Activated CD4-positive, alpha-beta T cell treated with anti-CD3 and anti-CD28 coated beads, Interleukin-2, amount 10 ng/mL, durations not matched to agents 7 days and 5 days (primary cell): ENCODE data around the gene CMC1. TPM values are rescaled to one million over a fixed set of nuclear protein-coding genes. Genes with fewer than 3 reads are reported as not detected.
A peak's percentile ranks its signal among the peaks of the same experiment; 100 is the strongest.

Experiments used
- CTCF ChIA-PET: fragments of 350-600 bp; sonication (Branson Sonifier 250); formaldehyde crosslinking; loops from one replicate; lab custom pipeline; 2021; ENCODE audit warnings: antibody characterized with exemption; lab: Charles Lee
- POLR2A ChIA-PET: fragments of 350-600 bp; sonication (Branson Sonifier 250); formaldehyde crosslinking; loops from one replicate; lab custom pipeline; 2021; ENCODE audit warnings: antibody characterized with exemption; lab: Charles Lee
- DNase-seq: peaks from one replicate; pipeline ENCODE4 v3.0.0-alpha.2; 2020
- H3K27ac Mint-ChIP-seq: one replicate; pipeline ENCODE4 v1.8.0; 2021; ENCODE audit warnings: mild to moderate bottlenecking, moderate library complexity, mixed read lengths
- H3K27me3 Mint-ChIP-seq: one replicate; pipeline ENCODE4 v1.8.0; 2021; ENCODE audit warnings: mixed read lengths
- H3K36me3 Mint-ChIP-seq: one replicate; pipeline ENCODE4 v1.8.0; 2021; ENCODE audit warnings: low read depth, mixed read lengths
- H3K4me1 Mint-ChIP-seq: one replicate; pipeline ENCODE4 v1.8.0; 2021; ENCODE audit warnings: mixed read lengths
- H3K4me3 Mint-ChIP-seq: one replicate; pipeline ENCODE4 v1.8.0; 2021; ENCODE audit warnings: mild to moderate bottlenecking, moderate library complexity, mixed read lengths
- H3K9me3 Mint-ChIP-seq: one replicate; pipeline ENCODE4 v1.8.0; 2021; ENCODE audit warnings: mixed read lengths
- total RNA-seq, 2 experiments: library from RNA; stranded (reverse); gene quantifications; one replicate each; pipeline ENCODE4 v1.2.3, GENCODE V29; 2021

The CMC1 gene
- total RNA-seq, 2 experiments from 2014 or later, result 12.7 to 13.1 TPM

DNA sequence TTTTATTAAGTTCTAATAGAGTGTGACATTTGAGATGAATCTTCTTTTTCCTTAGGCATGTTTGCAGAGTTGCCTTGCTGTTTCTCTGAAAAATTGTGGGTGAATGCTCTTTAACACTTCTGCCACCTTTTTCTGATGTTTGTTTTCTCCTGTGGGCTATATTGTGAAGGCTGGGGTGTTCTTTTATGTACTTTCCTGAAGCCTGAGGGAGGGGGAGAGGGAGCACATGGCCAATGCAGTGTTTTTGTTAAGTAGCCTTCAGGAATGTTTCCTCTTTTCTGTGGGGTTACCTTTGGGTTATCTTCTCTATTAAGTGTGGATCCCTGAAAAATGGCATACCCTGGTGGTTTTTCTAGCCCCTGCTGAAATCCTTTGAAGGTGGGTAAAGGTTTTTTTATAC lies 50.2 kb downstream of the CMC1 start:
- Mint-ChIP-seq H3K36me3 (peaks cover 9% of the 10 kb centered on the region), H3K27me3 (no peaks in the 10 kb centered on the region), H3K4me3 (no peak overlapping the region), H3K27ac (no peak overlapping the region), H3K4me1 (peaks cover 13% of the 10 kb centered on the region), H3K9me3 (no peaks in the 10 kb centered on the region)
- CTCF ChIA-PET, result no interaction called here
- POLR2A ChIA-PET, result no interaction called here
- no peak for DNase-seq

DNA sequence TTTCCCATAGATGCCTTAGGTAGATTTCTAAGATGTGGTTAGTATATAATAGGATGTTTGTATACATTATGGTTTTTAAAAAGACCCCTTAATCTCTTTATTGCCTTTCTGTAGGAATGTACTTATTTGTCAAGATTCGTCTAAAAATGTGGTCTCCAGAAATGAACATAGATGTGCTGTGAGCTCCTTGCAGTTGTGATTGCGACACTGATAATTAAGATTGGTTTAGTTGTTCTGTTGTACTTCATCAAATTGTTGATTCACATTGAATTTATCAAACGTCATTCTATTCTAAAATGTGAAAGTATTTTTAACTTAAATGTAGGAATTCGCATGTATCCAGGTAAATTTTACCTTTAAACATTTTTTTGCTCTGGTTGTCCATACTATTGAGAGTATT lies 51.2 kb downstream of the CMC1 start:
- Mint-ChIP-seq H3K27ac (no peak overlapping the region), H3K36me3 (peaks cover 12% of the 10 kb centered on the region), H3K27me3 (no peaks in the 10 kb centered on the region), H3K4me1 (peaks cover 16% of the 10 kb centered on the region), H3K9me3 (no peaks in the 10 kb centered on the region), H3K4me3 (no peak overlapping the region)
- CTCF ChIA-PET, result interaction anchor here (0.7 to 1.7 kb wide), 2 partner anchors 25 to 103 kb away, joined by 4 to 5 read pairs; no protein-coding TSS in a partner anchor
- no peak for DNase-seq
- POLR2A ChIA-PET, result no interaction called here

GRCh38 chr3:28294667-28295413 lies 53.4 kb downstream of the CMC1 start:
- H3K9me3 Mint-ChIP-seq, result no peaks in the 10 kb centered on the region
- POLR2A ChIA-PET, result no interaction called here
- CTCF ChIA-PET, result interaction anchor here (0.5 kb wide), 2 partner anchors 48 to 826 kb away, joined by 4 to 5 read pairs; no protein-coding TSS in a partner anchor
- no peaks in the 10 kb centered on the region for H3K27me3 Mint-ChIP-seq
- H3K4me1 Mint-ChIP-seq, result peaks cover 16% of the 10 kb centered on the region
- H3K27ac Mint-ChIP-seq, result no peak overlapping the region
- peaks cover 12% of the 10 kb centered on the region for H3K36me3 Mint-ChIP-seq
- H3K4me3 Mint-ChIP-seq, result no peak overlapping the region
- no peak for DNase-seq

DNA sequence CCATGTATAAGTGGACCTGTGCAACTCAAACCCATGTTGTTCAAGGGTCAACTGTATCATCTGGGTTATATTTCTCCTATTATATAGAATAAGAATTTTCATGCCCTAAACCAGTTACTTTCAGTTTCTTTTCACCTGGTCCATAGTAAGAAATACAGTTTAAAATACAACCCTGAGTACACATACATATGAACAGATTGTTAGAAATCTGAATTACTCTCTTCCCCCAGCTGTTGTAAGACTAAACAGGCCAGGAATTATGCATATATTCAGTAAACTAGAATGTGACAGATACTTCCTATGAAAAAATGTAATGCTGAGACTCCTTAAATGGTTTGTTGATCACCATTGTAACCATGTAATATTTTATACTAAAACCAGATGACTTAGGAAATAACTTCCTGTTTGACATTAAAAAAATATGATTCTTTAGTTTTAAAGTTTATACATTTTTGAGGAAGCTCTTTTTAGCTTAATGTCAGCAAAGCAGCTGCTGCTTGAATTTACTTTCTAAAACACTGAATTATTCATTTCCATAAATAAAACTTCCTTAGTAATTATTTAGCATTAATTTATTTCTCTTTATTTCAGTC lies 54.6 kb downstream of the CMC1 start:
- peaks cover 16% of the 10 kb centered on the region for H3K4me1 Mint-ChIP-seq
- H3K27ac Mint-ChIP-seq, result no peak overlapping the region
- peaks cover 7% of the 10 kb centered on the region for H3K36me3 Mint-ChIP-seq
- no peak for DNase-seq
- no peaks in the 10 kb centered on the region for H3K27me3 Mint-ChIP-seq
- CTCF ChIA-PET, result interaction anchor here (1.2 kb wide), 1 partner anchor 9 kb away, joined by 3 read pairs; no protein-coding TSS in a partner anchor
- POLR2A ChIA-PET, result no interaction called here
- no peak overlapping the region for H3K4me3 Mint-ChIP-seq
- H3K9me3 Mint-ChIP-seq, result no peaks in the 10 kb centered on the region

DNA sequence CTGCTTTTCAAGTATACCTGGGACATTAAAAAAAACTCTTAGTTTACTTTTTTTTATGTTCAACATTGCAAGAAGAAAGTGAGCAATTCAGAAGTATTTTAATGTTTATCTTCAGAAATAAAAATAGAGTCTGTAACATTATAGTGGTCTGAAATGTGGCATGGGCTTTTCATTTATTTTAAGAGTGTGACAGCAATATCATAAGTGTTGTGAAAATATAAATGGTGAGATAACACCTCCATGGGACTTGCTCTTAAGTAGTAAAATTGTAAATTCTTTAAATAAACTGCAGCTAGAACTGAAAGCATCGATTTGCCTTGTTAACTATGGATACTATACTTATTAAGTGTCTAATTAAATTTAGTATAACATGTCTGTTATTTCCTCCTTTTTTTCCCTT lies 58.3 kb downstream of the CMC1 start:
- no peak for DNase-seq
- Mint-ChIP-seq H3K4me3 (no peak overlapping the region), H3K27ac (no peak overlapping the region), H3K27me3 (no peaks in the 10 kb centered on the region), H3K9me3 (no peaks in the 10 kb centered on the region), H3K36me3 (peaks cover 4% of the 10 kb centered on the region), H3K4me1 (peaks cover 13% of the 10 kb centered on the region)
- POLR2A ChIA-PET, result no interaction called here
- CTCF ChIA-PET, result interaction anchor here (1.6 kb wide), 1 partner anchor 14 kb away, joined by 3 read pairs; no protein-coding TSS in a partner anchor

- DNase-seq, result no peak
- Mint-ChIP-seq H3K27me3 (no peaks in the 10 kb centered on the region), H3K9me3 (no peaks in the 10 kb centered on the region), H3K4me1 (peaks cover 7% of the 10 kb centered on the region), H3K27ac (no peak overlapping the region), H3K36me3 (peaks cover 5% of the 10 kb centered on the region), H3K4me3 (no peak overlapping the region)
- ChIA-PET POLR2A (no interaction called here), CTCF (interaction anchor here (1.6 kb wide), 1 partner anchor 13 kb away, joined by 3 read pairs; no protein-coding TSS in a partner anchor)
Measured at GRCh38 chr3:28300345-28300962, 59.0 kb downstream of the CMC1 start.

GRCh38 chr3:28301688-28302087 lies 60.3 kb downstream of the CMC1 start:
- no peak for DNase-seq
- H3K36me3 Mint-ChIP-seq, result peaks cover 6% of the 10 kb centered on the region
- POLR2A ChIA-PET, result no interaction called here
- H3K4me1 Mint-ChIP-seq, result peaks cover 3% of the 10 kb centered on the region
- H3K9me3 Mint-ChIP-seq, result no peaks in the 10 kb centered on the region
- H3K4me3 Mint-ChIP-seq, result no peak overlapping the region
- H3K27me3 Mint-ChIP-seq, result no peaks in the 10 kb centered on the region
- CTCF ChIA-PET, result no interaction called here
- no peak overlapping the region for H3K27ac Mint-ChIP-seq

- ChIA-PET CTCF (interaction anchor here (1.1 to 1.6 kb wide), 2 partner anchors 11 to 14 kb away, joined by 3 to 5 read pairs; no protein-coding TSS in a partner anchor), POLR2A (no interaction called here)
- no peaks in the 10 kb centered on the region for H3K9me3 Mint-ChIP-seq
- H3K4me1 Mint-ChIP-seq, result no peaks in the 10 kb centered on the region
- no peak overlapping the region for H3K27ac Mint-ChIP-seq
- peaks cover 5% of the 10 kb centered on the region for H3K36me3 Mint-ChIP-seq
- H3K27me3 Mint-ChIP-seq, result no peaks in the 10 kb centered on the region
- H3K4me3 Mint-ChIP-seq, result no peak overlapping the region
- DNase-seq, result no peak
Measured at GRCh38 chr3:28308196-28308595, 66.8 kb downstream of the CMC1 start.

GRCh38 chr3:28315711-28316110 lies 74.3 kb downstream of the CMC1 start:
- no peak overlapping the region for H3K4me3 Mint-ChIP-seq
- no peaks in the 10 kb centered on the region for H3K27me3 Mint-ChIP-seq
- CTCF ChIA-PET, result no interaction called here
- no peaks in the 10 kb centered on the region for H3K9me3 Mint-ChIP-seq
- no peak overlapping the region for H3K27ac Mint-ChIP-seq
- POLR2A ChIA-PET, result no interaction called here
- DNase-seq, result no peak
- H3K4me1 Mint-ChIP-seq, result peaks cover under 1% of the 10 kb centered on the region
- H3K36me3 Mint-ChIP-seq, result peaks cover 5% of the 10 kb centered on the region

DNA sequence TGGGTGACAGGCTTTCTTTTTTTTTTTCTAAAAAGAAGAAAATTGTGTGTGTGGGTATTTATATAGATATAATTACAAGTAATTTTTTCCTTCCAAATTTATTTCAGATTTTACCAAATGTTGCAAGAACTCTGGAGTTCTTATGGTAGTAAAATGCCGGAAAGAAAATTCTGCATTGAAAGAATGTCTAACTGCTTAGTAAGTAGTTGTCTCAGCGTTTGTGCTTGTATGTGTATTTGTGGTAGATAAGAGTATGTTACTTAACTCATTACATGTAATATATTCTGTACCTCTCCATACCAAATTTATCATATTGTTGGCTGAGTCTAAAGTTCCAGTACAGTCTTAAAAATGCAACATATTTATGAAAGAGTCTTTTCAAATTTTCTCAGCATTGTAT lies 74.8 kb downstream of the CMC1 start:
- POLR2A ChIA-PET, result no interaction called here
- CTCF ChIA-PET, result no interaction called here
- Mint-ChIP-seq H3K27me3 (no peaks in the 10 kb centered on the region), H3K4me1 (peaks cover 6% of the 10 kb centered on the region), H3K9me3 (no peaks in the 10 kb centered on the region), H3K4me3 (no peak overlapping the region), H3K36me3 (peaks cover 5% of the 10 kb centered on the region), H3K27ac (no peak overlapping the region)
- DNase-seq, result no peak

DNA sequence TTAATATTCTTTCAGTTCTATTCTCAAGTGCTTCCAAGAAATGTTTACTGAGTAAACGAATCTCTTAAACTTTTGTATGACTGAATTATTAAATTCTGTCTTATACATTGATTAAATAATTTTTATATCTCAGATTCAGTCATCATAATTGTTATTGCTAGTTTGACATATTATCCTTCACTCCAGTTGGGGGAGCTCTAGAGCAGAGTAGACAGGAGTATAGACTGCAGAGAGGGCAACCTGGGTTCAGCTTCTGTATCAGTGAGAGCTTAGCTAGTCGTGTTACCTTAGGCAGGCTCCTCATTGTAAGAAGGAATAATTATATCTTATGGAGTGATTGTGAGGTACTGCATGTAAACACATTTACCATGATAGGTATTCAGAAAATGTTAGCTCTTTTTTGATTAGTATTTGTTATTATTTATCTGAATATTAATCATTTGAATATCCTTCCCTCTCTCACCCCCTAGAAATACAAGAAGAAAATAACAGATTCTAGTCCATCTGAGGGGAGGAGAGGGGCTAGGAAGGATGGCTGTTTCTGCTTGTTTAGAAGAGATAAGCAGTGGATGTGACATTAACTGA lies 76.1 kb downstream of the CMC1 start:
- ChIA-PET CTCF (interaction anchor here (0.9 to 1.4 kb wide), 10 partner anchors 9 to 596 kb away, joined by 3 to 6 read pairs (median 4); partner anchors contain the start of genes AZI2, EOMES and ZCWPW2), POLR2A (no interaction called here)
- no peak overlapping the region for H3K27ac Mint-ChIP-seq
- no peak overlapping the region for H3K4me3 Mint-ChIP-seq
- H3K9me3 Mint-ChIP-seq, result no peaks in the 10 kb centered on the region
- H3K36me3 Mint-ChIP-seq, result peaks cover 5% of the 10 kb centered on the region
- H3K27me3 Mint-ChIP-seq, result no peaks in the 10 kb centered on the region
- peaks cover 10% of the 10 kb centered on the region for H3K4me1 Mint-ChIP-seq
- peak; percentile 58 for DNase-seq

GRCh38 chr3:28320981-28321380 lies 79.6 kb downstream of the CMC1 start:
- H3K4me1 Mint-ChIP-seq, result peaks cover 16% of the 10 kb centered on the region
- no peaks in the 10 kb centered on the region for H3K9me3 Mint-ChIP-seq
- no peaks in the 10 kb centered on the region for H3K27me3 Mint-ChIP-seq
- ChIA-PET POLR2A (no interaction called here), CTCF (interaction anchor here (1.0 to 3.6 kb wide), 4 partner anchors 13 to 641 kb away, joined by 3 to 14 read pairs (median 4); no protein-coding TSS in a partner anchor)
- H3K36me3 Mint-ChIP-seq, result peaks cover 21% of the 10 kb centered on the region
- no peak overlapping the region for H3K27ac Mint-ChIP-seq
- no peak for DNase-seq
- no peak overlapping the region for H3K4me3 Mint-ChIP-seq
